Natural killer cell (primary cell): ENCODE results near the gene EXOC4. TPM values are rescaled to one million over a fixed set of nuclear protein-coding genes. Genes with fewer than 3 reads are reported as not detected.

Experiments
- ATAC-seq, 3 donors: fragments of 150-1000 bp in 2 of 3; fragments of 200-7000 bp in 1 of 3; cut with Tn5 transposase; 1 replicate in 1 of 3; 2 replicates in 2 of 3; pipeline ENCODE4 v1.10.0; 2021; ENCODE audit warnings: mild to moderate bottlenecking in 2 of 3, moderate library complexity in 2 of 3
- DNase-seq, 2 donors: peaks; one replicate each; pipeline versions ENCODE4 v3.0.0 to v3.0.0-alpha.2; 2013 to 2021; ENCODE audit warnings: mixed read lengths in 1 of 2
- H3K27ac ChIP-seq: one replicate; pipeline ENCODE4 v1.5.1; 2013; ENCODE audit warnings: mild to moderate bottlenecking, low read length
- H3K27me3 ChIP-seq: one replicate; pipeline ENCODE4 v1.6.1; 2013; ENCODE audit warnings: low read length; ENCODE audit not compliant: control insufficient read depth, insufficient read depth
- H3K36me3 ChIP-seq: one replicate; pipeline ENCODE4 v1.6.1; 2013; ENCODE audit warnings: low read length; ENCODE audit not compliant: control insufficient read depth, insufficient read depth
- H3K4me1 ChIP-seq: one replicate; pipeline ENCODE4 v1.6.1; 2013; ENCODE audit warnings: low read length; ENCODE audit not compliant: control insufficient read depth, insufficient read depth
- H3K4me3 ChIP-seq: one replicate; pipeline ENCODE4 v1.5.1; 2013; ENCODE audit warnings: low read length
- H3K9me3 ChIP-seq: one replicate; pipeline ENCODE4 v1.6.1; 2013; ENCODE audit warnings: low read length; ENCODE audit not compliant: control insufficient read depth, insufficient read depth
- H3K27ac Mint-ChIP-seq, 2 donors: one replicate each; pipeline ENCODE4 v1.8.0; 2022; ENCODE audit warnings: mild to moderate bottlenecking in 2 of 2, mixed read lengths in 2 of 2, moderate library complexity in 1 of 2
- H3K27me3 Mint-ChIP-seq, 2 donors: one replicate each; pipeline ENCODE4 v1.8.0; 2022; ENCODE audit warnings: low read depth in 2 of 2, mixed read lengths in 2 of 2
- H3K36me3 Mint-ChIP-seq: one replicate; pipeline ENCODE4 v1.8.0; 2022; ENCODE audit warnings: mixed read lengths
- H3K4me1 Mint-ChIP-seq, 2 donors: one replicate each; pipeline ENCODE4 v1.8.0; 2022; ENCODE audit warnings: mixed read lengths in 2 of 2
- H3K4me3 Mint-ChIP-seq: one replicate; pipeline ENCODE4 v1.8.0; 2022; ENCODE audit warnings: mild to moderate bottlenecking, moderate library complexity, mixed read lengths
- H3K9me3 Mint-ChIP-seq, 2 donors: one replicate each; pipeline ENCODE4 v1.8.0; 2022; ENCODE audit warnings: mixed read lengths in 2 of 2
- WGBS: methylation state at CpG from one replicate; pipeline ENCODE4 v1.1.7; 2013; ENCODE audit warnings: missing lambda C conversion rate; ENCODE audit not compliant: insufficient coverage; 5-methylcytosine and 5-hydroxymethylcytosine counted together
- intact Hi-C: fragments of 100-400 bp; cut with micrococcal nuclease; formaldehyde crosslinking; loops from one replicate; pipeline ENCODE4 v1.14.2; 2022
- total RNA-seq, 4 donors: library from RNA; stranded (reverse); fragments of 120-200 nt in 1 of 4; gene quantifications; one replicate each; pipeline versions ENCODE4 v1.2.3 to v1.2.4, GENCODE V29; 2013 to 2022
- TF ChIP-seq, protein P1 (sequence below): fragments of 200-600 bp; IDR thresholded peaks from one replicate; pipeline ENCODE4 v1.8.0; 2022; ENCODE audit warnings: antibody characterized with exemption

Gene EXOC4
- total RNA-seq, 3 donors from 2014 or later (not counting 1 experiment from before 2014, with no cell fraction given): 105 to 148 (median 123) TPM

DNA sequence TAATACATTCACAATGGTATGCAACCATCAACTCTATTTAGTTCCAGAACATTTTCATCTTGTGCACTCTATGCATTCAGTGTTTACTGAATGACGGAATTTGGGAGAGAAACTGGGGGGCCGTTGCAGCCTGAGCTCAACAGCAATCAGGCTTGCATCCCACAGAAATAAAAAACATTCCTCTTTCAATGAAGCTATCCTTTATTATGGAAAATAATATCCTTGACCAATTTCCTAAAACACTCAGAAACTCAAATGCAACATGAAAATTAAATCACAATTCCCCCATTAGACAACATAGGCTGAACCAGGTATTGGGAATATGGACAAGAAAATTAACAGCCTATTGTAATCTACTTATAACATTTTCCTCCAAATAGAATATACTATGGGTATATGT, 6.3 kb upstream of the EXOC4 start:
- Histone ChIP-seq H3K4me3 (no peak overlapping the region), H3K27ac (no peak overlapping the region), H3K9me3 (no peaks in the 10 kb centered on the region), H3K27me3 (no peaks in the 10 kb centered on the region), H3K36me3 (no peaks in the 10 kb centered on the region), H3K4me1 (no peaks in the 10 kb centered on the region)
- TF ChIP-seq, protein P1, sequence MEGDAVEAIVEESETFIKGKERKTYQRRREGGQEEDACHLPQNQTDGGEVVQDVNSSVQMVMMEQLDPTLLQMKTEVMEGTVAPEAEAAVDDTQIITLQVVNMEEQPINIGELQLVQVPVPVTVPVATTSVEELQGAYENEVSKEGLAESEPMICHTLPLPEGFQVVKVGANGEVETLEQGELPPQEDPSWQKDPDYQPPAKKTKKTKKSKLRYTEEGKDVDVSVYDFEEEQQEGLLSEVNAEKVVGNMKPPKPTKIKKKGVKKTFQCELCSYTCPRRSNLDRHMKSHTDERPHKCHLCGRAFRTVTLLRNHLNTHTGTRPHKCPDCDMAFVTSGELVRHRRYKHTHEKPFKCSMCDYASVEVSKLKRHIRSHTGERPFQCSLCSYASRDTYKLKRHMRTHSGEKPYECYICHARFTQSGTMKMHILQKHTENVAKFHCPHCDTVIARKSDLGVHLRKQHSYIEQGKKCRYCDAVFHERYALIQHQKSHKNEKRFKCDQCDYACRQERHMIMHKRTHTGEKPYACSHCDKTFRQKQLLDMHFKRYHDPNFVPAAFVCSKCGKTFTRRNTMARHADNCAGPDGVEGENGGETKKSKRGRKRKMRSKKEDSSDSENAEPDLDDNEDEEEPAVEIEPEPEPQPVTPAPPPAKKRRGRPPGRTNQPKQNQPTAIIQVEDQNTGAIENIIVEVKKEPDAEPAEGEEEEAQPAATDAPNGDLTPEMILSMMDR: no peak
- no peak overlapping the region for H3K4me3 Mint-ChIP-seq
- DNase-seq (no peak), ATAC-seq (no peak)
- no peaks in the 10 kb centered on the region for H3K9me3 Mint-ChIP-seq
- peaks cover 5 to 10% of the 10 kb centered on the region in 2 donors for H3K27me3 Mint-ChIP-seq
- no peaks in the 10 kb centered on the region for H3K4me1 Mint-ChIP-seq
- H3K27ac Mint-ChIP-seq: no peak overlapping the region
- intact Hi-C loops: no loop called here
- WGBS: 90% methylated on average over 2 of the region's 2 CpGs
- H3K36me3 Mint-ChIP-seq: no peaks in the 10 kb centered on the region

DNA sequence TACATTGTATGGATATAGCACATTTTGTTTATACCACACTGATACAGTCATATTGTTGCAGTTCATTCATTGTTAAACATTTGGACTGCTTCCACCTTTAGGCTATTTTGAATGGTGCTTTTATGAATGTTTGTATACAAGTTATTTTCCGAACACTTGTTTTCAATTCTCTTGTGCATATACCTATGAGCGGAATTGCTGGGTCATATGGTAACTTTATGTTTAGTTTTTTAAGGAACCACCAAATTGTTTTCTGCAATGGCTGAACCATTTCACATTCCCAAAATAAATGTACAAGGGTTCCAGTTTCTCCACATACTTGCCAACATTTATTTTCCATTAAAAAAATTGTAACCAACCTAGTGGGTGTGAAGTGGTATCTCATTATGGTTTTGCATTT, 4.0 kb upstream of the EXOC4 start:
- H3K9me3 Mint-ChIP-seq: no peaks in the 10 kb centered on the region
- WGBS: 100% methylated on average over 2 of the region's 2 CpGs
- intact Hi-C loops: no loop called here
- no peak for ATAC-seq
- no peaks in the 10 kb centered on the region for H3K27me3 ChIP-seq
- no peak overlapping the region for H3K4me3 ChIP-seq
- TF ChIP-seq, protein P1: no peak
- DNase-seq: no peak
- no peak overlapping the region for H3K27ac Mint-ChIP-seq
- H3K36me3 Mint-ChIP-seq: no peaks in the 10 kb centered on the region
- H3K9me3 ChIP-seq: no peaks in the 10 kb centered on the region
- H3K4me3 Mint-ChIP-seq: no peak overlapping the region
- H3K27ac ChIP-seq: no peak overlapping the region
- no peaks in the 10 kb centered on the region for H3K27me3 Mint-ChIP-seq
- H3K4me1 ChIP-seq: peaks cover 7% of the 10 kb centered on the region
- peaks cover 13 to 15% of the 10 kb centered on the region in 2 donors for H3K4me1 Mint-ChIP-seq
- H3K36me3 ChIP-seq: no peaks in the 10 kb centered on the region

GRCh38 chr7:133252506-133252857, 396 bp upstream of the EXOC4 start:
- no peak overlapping the region for H3K27ac ChIP-seq
- no peaks in the 10 kb centered on the region for H3K36me3 ChIP-seq
- H3K27me3 ChIP-seq: no peaks in the 10 kb centered on the region
- ATAC-seq (no peak), DNase-seq (no peak)
- no peaks in the 10 kb centered on the region for H3K9me3 ChIP-seq
- Mint-ChIP-seq H3K4me1 (peaks cover 36 to 40% of the 10 kb centered on the region in 2 donors), H3K27me3 (no peaks in the 10 kb centered on the region), H3K4me3 (peak overlapping the region; percentile 94), H3K27ac (peak overlapping the region; percentile 90 to 95), H3K36me3 (no peaks in the 10 kb centered on the region), H3K9me3 (no peaks in the 10 kb centered on the region)
- 71% methylated on average over 3 of the region's 3 CpGs for WGBS
- H3K4me3 ChIP-seq: peak overlapping the region; percentile 79
- intact Hi-C loops: loop anchor here (1.0 to 10.0 kb wide), 3 partner anchors 170 to 818 kb away; partner anchors contain the start of gene CHCHD3
- H3K4me1 ChIP-seq: peaks cover 7% of the 10 kb centered on the region
- TF ChIP-seq, protein P1: no peak

DNA sequence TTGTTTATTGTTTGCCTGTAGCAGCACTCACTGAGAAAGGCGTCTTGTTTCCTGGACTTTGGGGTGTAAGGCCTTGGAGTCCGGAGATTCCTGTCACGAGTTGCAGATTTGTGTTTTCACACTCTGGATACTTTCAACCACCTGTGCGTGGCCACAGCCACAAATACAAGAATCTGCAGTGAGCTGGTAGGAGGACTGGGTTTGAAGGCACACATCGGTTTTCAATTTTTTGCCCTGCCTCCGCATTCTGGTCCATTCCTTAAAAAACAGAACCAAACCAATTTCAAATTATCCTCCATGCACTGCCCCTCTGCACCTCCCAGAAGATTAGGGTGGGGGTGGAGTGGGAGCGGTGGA, 619 bp downstream of the EXOC4 start:
- Histone ChIP-seq H3K27ac (peak overlapping the region; percentile 86), H3K27me3 (no peaks in the 10 kb centered on the region), H3K4me3 (peak overlapping the region; percentile 79), H3K9me3 (no peaks in the 10 kb centered on the region), H3K36me3 (no peaks in the 10 kb centered on the region), H3K4me1 (peaks cover 7% of the 10 kb centered on the region)
- Mint-ChIP-seq H3K27ac (peak overlapping the region; percentile 90 to 95), H3K27me3 (no peaks in the 10 kb centered on the region), H3K4me3 (peak overlapping the region; percentile 94), H3K9me3 (no peaks in the 10 kb centered on the region), H3K36me3 (no peaks in the 10 kb centered on the region), H3K4me1 (peaks cover 46 to 50% of the 10 kb centered on the region in 2 donors)
- DNase-seq (peak; percentile 30 to 50), ATAC-seq (peak; percentile 9 to 43 (median 26))
- TF ChIP-seq, protein P1: no peak
- 0% methylated on average over 4 of the region's 7 CpGs for WGBS
- intact Hi-C loops: loop anchor here (10.0 kb wide), 2 partner anchors 231 to 819 kb away; no protein-coding TSS in a partner anchor
